Caco-2 (cell line): ENCODE results near the gene EWSR1. TPM values are rescaled to one million over a fixed set of nuclear protein-coding genes. Genes with fewer than 3 reads are reported as not detected.

Experiments used
- BruUV-seq: library from RNA; stranded (reverse); fragments of 400-500 nt; replicated peaks from 2 replicates; lab custom pipeline; 2021; lab: Mats Ljungman, UMichigan
- CTCF ChIA-PET: fragments of 300-600 bp; sonication (Branson Sonifier 250); formaldehyde crosslinking; loops from one replicate; lab custom pipeline; 2022; ENCODE audit warnings: antibody characterized with exemption; lab: Charles Lee
- POLR2A ChIA-PET: fragments of 300-600 bp; sonication (Branson Sonifier 250); formaldehyde crosslinking; loops from one replicate; lab custom pipeline; 2022; ENCODE audit warnings: antibody characterized with exemption; lab: Charles Lee
- DNase-seq, 2 experiments: peaks; one replicate each; pipeline versions ENCODE4 v3.0.0 to v3.0.0-alpha.2; 2020 to 2022
- H3K27me3 ChIP-seq: replicated peaks from 2 replicates; pipeline ENCODE4 v1.6.0; 2011; ENCODE audit warnings: low read length; ENCODE audit not compliant: control insufficient read depth, insufficient read depth
- H3K36me3 ChIP-seq: 2 replicates; pipeline ENCODE4 v1.5.1; 2011; ENCODE audit warnings: low read length; ENCODE audit not compliant: control insufficient read depth, insufficient read depth
- H3K4me1 ChIP-seq: fragments of 250-450 bp; sonication (Bioruptor Pico); 2 replicates; pipeline ENCODE4 v1.5.1; 2020; ENCODE audit warnings: mild to moderate bottlenecking
- H3K4me3 ChIP-seq: 2 replicates; pipeline ENCODE4 v1.5.1; 2011; ENCODE audit warnings: low read depth, mild to moderate bottlenecking, control low read depth, low read length
- H3K9me3 ChIP-seq: fragments of 250-450 bp; sonication (Bioruptor Pico); 2 replicates; pipeline ENCODE4 v1.5.1; 2020; ENCODE audit warnings: mild to moderate bottlenecking, moderate library complexity
- H3K27ac Mint-ChIP-seq: one replicate; pipeline ENCODE4 v1.8.0; 2022; ENCODE audit warnings: mixed read lengths; ENCODE audit not compliant: unreplicated experiment
- H3K27me3 Mint-ChIP-seq: one replicate; pipeline ENCODE4 v1.8.0; 2022; ENCODE audit warnings: mixed read lengths; ENCODE audit not compliant: insufficient read depth, unreplicated experiment
- H3K36me3 Mint-ChIP-seq: one replicate; pipeline ENCODE4 v1.8.0; 2022; ENCODE audit warnings: mild to moderate bottlenecking, mixed read lengths; ENCODE audit not compliant: insufficient read depth, unreplicated experiment
- H3K4me1 Mint-ChIP-seq: one replicate; pipeline ENCODE4 v1.8.0; 2022; ENCODE audit warnings: low read depth, mixed read lengths; ENCODE audit not compliant: unreplicated experiment
- H3K4me3 Mint-ChIP-seq: one replicate; pipeline ENCODE4 v1.8.0; 2022; ENCODE audit warnings: mild to moderate bottlenecking, moderate library complexity, mixed read lengths; ENCODE audit not compliant: unreplicated experiment
- H3K9me3 Mint-ChIP-seq: one replicate; pipeline ENCODE4 v1.8.0; 2022; ENCODE audit warnings: mixed read lengths; ENCODE audit not compliant: unreplicated experiment
- CTCF ChIP-seq, 2 experiments: fragments of 200-600 bp in 1 of 2; IDR thresholded peaks; 1 replicate in 1 of 2; 2 replicates in 1 of 2; pipeline versions ENCODE4 v1.5.1 to v1.8.0; 2011 to 2022; ENCODE audit warnings: antibody characterized with exemption in 1 of 2, control low read depth in 1 of 2, inconsistent platforms in 1 of 2, low read depth in 1 of 2, low read length in 1 of 2, mild to moderate bottlenecking in 1 of 2, moderate library complexity in 1 of 2; ENCODE audit not compliant: insufficient read depth in 1 of 2, severe bottlenecking in 1 of 2, unreplicated experiment in 1 of 2
- intact Hi-C: fragments of 100-400 bp; cut with micrococcal nuclease; formaldehyde crosslinking; loops from one replicate; pipeline ENCODE4 v1.10.0; 2022; ENCODE audit not compliant: unreplicated experiment
- total RNA-seq: library from RNA; stranded (reverse); gene quantifications from 2 replicates; pipeline ENCODE4 v1.2.3, GENCODE V29; 2022

The EWSR1 gene
- total RNA-seq, 1 experiment from 2014 or later, result 358 TPM

- Histone ChIP-seq H3K9me3 (no peaks in the 10 kb centered on the region), H3K36me3 (peaks cover 1% of the 10 kb centered on the region; the same call in 1 of the 2 replicates), H3K4me3 (no peak overlapping the region), H3K27me3 (no peaks in the 10 kb centered on the region), H3K4me1 (peaks cover 6% of the 10 kb centered on the region; the same call in 1 of the 2 replicates)
- POLR2A ChIA-PET, result no interaction called here
- no peak for TF ChIP-seq CTCF (IDR thresholded peaks at IDR 0.05; ENCODE audit: insufficient read depth in 1 of 2, low read depth in 1 of 2, low read length in 1 of 2, severe bottlenecking in 1 of 2, unreplicated experiment in 1 of 2)
- no TSS peak for BruUV-seq
- DNase-seq, result no peak
- peaks cover 70% of the 10 kb centered on the region for H3K36me3 Mint-ChIP-seq
- CTCF ChIA-PET, result interaction anchor here (0.9 to 1.1 kb wide), 2 partner anchors 8 to 35 kb away, joined by 3 read pairs; partner anchors contain the start of gene GAS2L1
- H3K9me3 Mint-ChIP-seq, result no peaks in the 10 kb centered on the region
- no peak overlapping the region for H3K4me3 Mint-ChIP-seq
- peaks cover 8% of the 10 kb centered on the region for H3K4me1 Mint-ChIP-seq
- H3K27me3 Mint-ChIP-seq, result no peaks in the 10 kb centered on the region
- H3K27ac Mint-ChIP-seq, result peak overlapping the region; percentile 54
- intact Hi-C loops, result no loop called here
Measured at GRCh38 chr22:29341849-29342127, 73.7 kb downstream of the EWSR1 start.

- H3K36me3 Mint-ChIP-seq, result peaks cover 69% of the 10 kb centered on the region
- H3K9me3 Mint-ChIP-seq, result no peaks in the 10 kb centered on the region
- Histone ChIP-seq H3K4me1 (peaks cover 6% of the 10 kb centered on the region; the same call in 1 of the 2 replicates), H3K4me3 (no peak overlapping the region), H3K36me3 (peaks cover 1% of the 10 kb centered on the region; the same call in 1 of the 2 replicates), H3K9me3 (no peaks in the 10 kb centered on the region), H3K27me3 (no peaks in the 10 kb centered on the region)
- ChIA-PET CTCF (interaction anchor here (0.9 to 1.1 kb wide), 2 partner anchors 8 to 36 kb away, joined by 3 read pairs; partner anchors contain the start of gene GAS2L1), POLR2A (no interaction called here)
- TF ChIP-seq CTCF (IDR thresholded peaks at IDR 0.05; ENCODE audit: insufficient read depth in 1 of 2, low read depth in 1 of 2, low read length in 1 of 2, severe bottlenecking in 1 of 2, unreplicated experiment in 1 of 2), result no peak
- DNase-seq, result no peak
- no TSS peak for BruUV-seq
- H3K27ac Mint-ChIP-seq, result peak overlapping the region; percentile 54
- H3K27me3 Mint-ChIP-seq, result no peaks in the 10 kb centered on the region
- H3K4me1 Mint-ChIP-seq, result peaks cover 8% of the 10 kb centered on the region
- intact Hi-C loops, result no loop called here
- no peak overlapping the region for H3K4me3 Mint-ChIP-seq
Measured at GRCh38 chr22:29342177-29342576, 74.1 kb downstream of the EWSR1 start.

GRCh38 chr22:29342577-29343312, 74.7 kb downstream of the EWSR1 start:
- Histone ChIP-seq H3K27me3 (no peaks in the 10 kb centered on the region), H3K4me3 (no peak overlapping the region), H3K9me3 (no peaks in the 10 kb centered on the region), H3K36me3 (peaks cover 1% of the 10 kb centered on the region; the same call in 1 of the 2 replicates), H3K4me1 (peaks cover 6% of the 10 kb centered on the region; the same call in 1 of the 2 replicates)
- no peak for DNase-seq
- Mint-ChIP-seq H3K27me3 (no peaks in the 10 kb centered on the region), H3K36me3 (peaks cover 63% of the 10 kb centered on the region), H3K27ac (peak overlapping the region; percentile 54), H3K4me1 (peaks cover 8% of the 10 kb centered on the region), H3K9me3 (no peaks in the 10 kb centered on the region), H3K4me3 (no peak overlapping the region)
- intact Hi-C loops, result no loop called here
- POLR2A ChIA-PET, result no interaction called here
- no peak for TF ChIP-seq CTCF (IDR thresholded peaks at IDR 0.05; ENCODE audit: insufficient read depth in 1 of 2, low read depth in 1 of 2, low read length in 1 of 2, severe bottlenecking in 1 of 2, unreplicated experiment in 1 of 2)
- CTCF ChIA-PET, result interaction anchor here (0.9 to 1.1 kb wide), 2 partner anchors 9 to 36 kb away, joined by 3 read pairs; partner anchors contain the start of gene GAS2L1
- BruUV-seq, result no TSS peak
